Testis (tissue), 2 donors: ENCODE measurements around the gene NUP155.

ENCODE experiments used
- POLR2A ChIP-seq: fragments of 450-650 bp; IDR thresholded peaks from one replicate; pipeline ENCODE4 v1.6.1; 2017; ENCODE audit warnings: antibody characterized with exemption, mild to moderate bottlenecking, moderate library complexity
- TF ChIP-seq, protein P1 (sequence below), 3 experiments: fragments of 450-650 bp in 2 of 3; fragments of 200-600 bp in 1 of 3; sonication (generic) in 1 of 3; IDR thresholded peaks; one replicate each; pipeline ENCODE4 v1.5.1; 2016 to 2019; ENCODE audit warnings: antibody characterized with exemption in 3 of 3, mild to moderate bottlenecking in 2 of 3, moderate library complexity in 1 of 3

- TF ChIP-seq, protein P1, sequence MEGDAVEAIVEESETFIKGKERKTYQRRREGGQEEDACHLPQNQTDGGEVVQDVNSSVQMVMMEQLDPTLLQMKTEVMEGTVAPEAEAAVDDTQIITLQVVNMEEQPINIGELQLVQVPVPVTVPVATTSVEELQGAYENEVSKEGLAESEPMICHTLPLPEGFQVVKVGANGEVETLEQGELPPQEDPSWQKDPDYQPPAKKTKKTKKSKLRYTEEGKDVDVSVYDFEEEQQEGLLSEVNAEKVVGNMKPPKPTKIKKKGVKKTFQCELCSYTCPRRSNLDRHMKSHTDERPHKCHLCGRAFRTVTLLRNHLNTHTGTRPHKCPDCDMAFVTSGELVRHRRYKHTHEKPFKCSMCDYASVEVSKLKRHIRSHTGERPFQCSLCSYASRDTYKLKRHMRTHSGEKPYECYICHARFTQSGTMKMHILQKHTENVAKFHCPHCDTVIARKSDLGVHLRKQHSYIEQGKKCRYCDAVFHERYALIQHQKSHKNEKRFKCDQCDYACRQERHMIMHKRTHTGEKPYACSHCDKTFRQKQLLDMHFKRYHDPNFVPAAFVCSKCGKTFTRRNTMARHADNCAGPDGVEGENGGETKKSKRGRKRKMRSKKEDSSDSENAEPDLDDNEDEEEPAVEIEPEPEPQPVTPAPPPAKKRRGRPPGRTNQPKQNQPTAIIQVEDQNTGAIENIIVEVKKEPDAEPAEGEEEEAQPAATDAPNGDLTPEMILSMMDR (IDR thresholded peaks at IDR 0.05), result no peak
- TF ChIP-seq POLR2A, result no peak
Observed at GRCh38 chr5:37249815-37250164, 121.1 kb downstream of the NUP155 start.
